Fibroblast of skin of right quadriceps (primary cell): ENCODE results near the gene FTO.

Experiments
- DNase-seq: peaks from one replicate; pipeline ENCODE4 v3.0.0-alpha.2; 2013

FTO gene

GRCh38 chr16:54062361-54063278, 358.7 kb downstream of the FTO start:
- DNase-seq: peak; percentile 11

- no peak for DNase-seq
Measured at GRCh38 chr16:54063279-54063773, 359.4 kb downstream of the FTO start.

- no peak for DNase-seq
Measured at GRCh38 chr16:54066451-54067105, 362.6 kb downstream of the FTO start.

GRCh38 chr16:54067322-54068065, 363.5 kb downstream of the FTO start:
- no peak for DNase-seq

GRCh38 chr16:54068212-54068611, 364.3 kb downstream of the FTO start:
- no peak for DNase-seq

- DNase-seq: no peak
Measured at GRCh38 chr16:54069601-54070239, 365.8 kb downstream of the FTO start.

GRCh38 chr16:54070789-54071343, 366.9 kb downstream of the FTO start:
- no peak for DNase-seq

GRCh38 chr16:54071514-54071913, 367.6 kb downstream of the FTO start:
- DNase-seq: no peak

GRCh38 chr16:54072237-54072636, 368.3 kb downstream of the FTO start:
- no peak for DNase-seq

- DNase-seq: no peak
Measured at GRCh38 chr16:54073356-54073755, 369.4 kb downstream of the FTO start.

GRCh38 chr16:54075446-54075845, 371.5 kb downstream of the FTO start:
- no peak for DNase-seq

- DNase-seq: no peak
Measured at GRCh38 chr16:54076006-54076504, 372.1 kb downstream of the FTO start.

- DNase-seq: peak; percentile 42
Measured at GRCh38 chr16:54077050-54077821, 373.3 kb downstream of the FTO start.

- DNase-seq: peak; percentile 74
Measured at GRCh38 chr16:54080524-54081008, 376.6 kb downstream of the FTO start.

GRCh38 chr16:54086791-54087190, 382.8 kb downstream of the FTO start:
- no peak for DNase-seq

- no peak for DNase-seq
Measured at GRCh38 chr16:54090602-54091001, 386.6 kb downstream of the FTO start.

- no peak for DNase-seq
Measured at GRCh38 chr16:54093281-54093680, 389.3 kb downstream of the FTO start.

- DNase-seq: no peak
Measured at GRCh38 chr16:54094641-54095040, 390.7 kb downstream of the FTO start.

- DNase-seq: no peak
Measured at GRCh38 chr16:54096607-54097006, 392.7 kb downstream of the FTO start.

- DNase-seq: no peak
Measured at GRCh38 chr16:54097774-54098173, 393.8 kb downstream of the FTO start.

GRCh38 chr16:54098247-54098646, 394.3 kb downstream of the FTO start:
- DNase-seq: no peak
